ENCODE results near the gene METRNL. TPM values are rescaled to one million over a fixed set of nuclear protein-coding genes. Genes with fewer than 3 reads are reported as not detected.

METRNL gene
- total RNA-seq, 2 experiments from 2014 or later = 16.9 to 23.3 TPM

GRCh38 chr17:83053021-83053681 is 26.3 kb upstream of the METRNL start:
- Histone ChIP-seq H3K9me3 (ENCODE audit: low read length) (no peaks in the 10 kb centered on the region), H3K4me2 (ENCODE audit: low read length) (no peak overlapping the region), H3K4me3 (ENCODE audit: low read depth, low read length, poor library complexity, severe bottlenecking) (no peak overlapping the region), H3K27ac (ENCODE audit: low read depth, low read length, poor library complexity, severe bottlenecking) (no peak overlapping the region), H3K4me1 (ENCODE audit: insufficient read depth, low read length, poor library complexity, severe bottlenecking) (peaks cover 31% of the 10 kb centered on the region), H2AFZ (ENCODE audit: low read length) (peak overlapping the region; percentile 40; the same call in 1 of the 2 replicates), H3K9me2 (ENCODE audit: insufficient read depth, low read length) (no peaks in the 10 kb centered on the region), H3K79me2 (ENCODE audit: insufficient read depth, low read depth, low read length) (no peaks in the 10 kb centered on the region), H3K36me3 (ENCODE audit: insufficient read depth, low read length) (peaks cover 6% of the 10 kb centered on the region), H4K20me1 (ENCODE audit: insufficient read depth, low read length) (no peaks in the 10 kb centered on the region)
- no TSS peak for BruUV-seq (replicated peaks)
- intact Hi-C loops (cut with micrococcal nuclease; ENCODE audit: unreplicated experiment) = loop anchor here (2.0 kb wide), 1 partner anchor 182 kb away; no protein-coding TSS in a partner anchor
- POLR2A ChIA-PET = no interaction called here
- TF ChIP-seq EZH2phosphoT487 (IDR thresholded peaks at IDR 0.05; ENCODE audit: borderline replicate concordance, low read depth, low read length) = no peak
- TF ChIP-seq, protein P1, sequence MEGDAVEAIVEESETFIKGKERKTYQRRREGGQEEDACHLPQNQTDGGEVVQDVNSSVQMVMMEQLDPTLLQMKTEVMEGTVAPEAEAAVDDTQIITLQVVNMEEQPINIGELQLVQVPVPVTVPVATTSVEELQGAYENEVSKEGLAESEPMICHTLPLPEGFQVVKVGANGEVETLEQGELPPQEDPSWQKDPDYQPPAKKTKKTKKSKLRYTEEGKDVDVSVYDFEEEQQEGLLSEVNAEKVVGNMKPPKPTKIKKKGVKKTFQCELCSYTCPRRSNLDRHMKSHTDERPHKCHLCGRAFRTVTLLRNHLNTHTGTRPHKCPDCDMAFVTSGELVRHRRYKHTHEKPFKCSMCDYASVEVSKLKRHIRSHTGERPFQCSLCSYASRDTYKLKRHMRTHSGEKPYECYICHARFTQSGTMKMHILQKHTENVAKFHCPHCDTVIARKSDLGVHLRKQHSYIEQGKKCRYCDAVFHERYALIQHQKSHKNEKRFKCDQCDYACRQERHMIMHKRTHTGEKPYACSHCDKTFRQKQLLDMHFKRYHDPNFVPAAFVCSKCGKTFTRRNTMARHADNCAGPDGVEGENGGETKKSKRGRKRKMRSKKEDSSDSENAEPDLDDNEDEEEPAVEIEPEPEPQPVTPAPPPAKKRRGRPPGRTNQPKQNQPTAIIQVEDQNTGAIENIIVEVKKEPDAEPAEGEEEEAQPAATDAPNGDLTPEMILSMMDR (conservative IDR thresholded peaks at IDR 0.05; ENCODE audit: low read length) = no peak
- CTCF ChIA-PET (ENCODE audit: unreplicated experiment) = interaction anchor here (0.6 kb wide), 1 partner anchor 49 kb away, joined by 3 read pairs; no protein-coding TSS in a partner anchor
- no peak for DNase-seq (ENCODE audit: low spot score)

GRCh38 chr17:83053739-83054451 is 25.5 kb upstream of the METRNL start:
- H3K4me2 ChIP-seq (ENCODE audit: low read length) = peak overlapping the region; percentile 7; the same call in 1 of the 2 replicates
- H2AFZ ChIP-seq (ENCODE audit: low read length) = peak overlapping the region; percentile 40; the same call in 1 of the 2 replicates
- ChIA-PET POLR2A (interaction anchor here (0.6 to 0.9 kb wide), 3 partner anchors 9 to 105 kb away, joined by 3 to 8 read pairs (median 3); no protein-coding TSS in a partner anchor), CTCF (ENCODE audit: unreplicated experiment) (interaction anchor here (0.6 kb wide), 1 partner anchor 48 kb away, joined by 3 read pairs; no protein-coding TSS in a partner anchor)
- H3K27ac ChIP-seq (ENCODE audit: low read depth, low read length, poor library complexity, severe bottlenecking) = no peak overlapping the region
- H3K9me3 ChIP-seq (ENCODE audit: low read length) = no peaks in the 10 kb centered on the region
- H4K20me1 ChIP-seq (ENCODE audit: insufficient read depth, low read length) = no peaks in the 10 kb centered on the region
- intact Hi-C loops (cut with micrococcal nuclease; ENCODE audit: unreplicated experiment) = loop anchor here (2.0 kb wide), 1 partner anchor 183 kb away; no protein-coding TSS in a partner anchor
- TF ChIP-seq, protein P1 (conservative IDR thresholded peaks at IDR 0.05; ENCODE audit: low read length) = no peak
- TF ChIP-seq EZH2phosphoT487 (IDR thresholded peaks at IDR 0.05; ENCODE audit: borderline replicate concordance, low read depth, low read length) = no peak
- H3K9me2 ChIP-seq (ENCODE audit: insufficient read depth, low read length) = no peaks in the 10 kb centered on the region
- H3K36me3 ChIP-seq (ENCODE audit: insufficient read depth, low read length) = no peaks in the 10 kb centered on the region
- H3K4me3 ChIP-seq (ENCODE audit: low read depth, low read length, poor library complexity, severe bottlenecking) = no peak overlapping the region
- H3K4me1 ChIP-seq (ENCODE audit: insufficient read depth, low read length, poor library complexity, severe bottlenecking) = peaks cover 31% of the 10 kb centered on the region
- H3K79me2 ChIP-seq (ENCODE audit: insufficient read depth, low read depth, low read length) = no peaks in the 10 kb centered on the region
- BruUV-seq (replicated peaks) = no TSS peak
- peak; percentile 47 for DNase-seq (ENCODE audit: low spot score)

Data from OCI-LY7 (cell line).